CD14-positive monocyte (primary cell): ENCODE data around the gene PTPRN2. TPM values are rescaled to one million over a fixed set of nuclear protein-coding genes. Genes with fewer than 3 reads are reported as not detected.

Experiments
- DNase-seq, 3 donors: peaks; one replicate each; pipeline ENCODE4 v3.0.0-alpha.2; 2011 to 2022
- H2AFZ ChIP-seq: 2 replicates; pipeline ENCODE4 v1.6.0; 2012; ENCODE audit warnings: mild to moderate bottlenecking, low read depth, low read length, inconsistent platforms; ENCODE audit not compliant: insufficient read depth, poor library complexity, severe bottlenecking
- H3K27ac ChIP-seq, 2 donors: 1 replicate in 1 of 2; 2 replicates in 1 of 2; pipeline ENCODE4 v1.5.1; 2012 to 2013; ENCODE audit warnings: low read length in 2 of 2, control low read depth in 1 of 2, inconsistent platforms in 1 of 2, low read depth in 1 of 2, mild to moderate bottlenecking in 1 of 2
- H3K27me3 ChIP-seq, 2 donors: one replicate each; pipeline versions ENCODE4 v1.6.0 to v1.6.1; 2011 to 2013; ENCODE audit warnings: low read length in 2 of 2; ENCODE audit not compliant: control insufficient read depth in 2 of 2, insufficient read depth in 2 of 2
- H3K36me3 ChIP-seq, 2 donors: replicated peaks in 1 of 2; 1 replicate in 1 of 2; 2 replicates in 1 of 2; pipeline versions ENCODE4 v1.5.1 to v1.6.1; 2012 to 2013; ENCODE audit warnings: low read length in 2 of 2, control low read depth in 1 of 2, inconsistent platforms in 1 of 2, mild to moderate bottlenecking in 1 of 2; ENCODE audit not compliant: insufficient read depth in 2 of 2, control insufficient read depth in 1 of 2
- H3K4me1 ChIP-seq, 2 donors: 1 replicate in 1 of 2; 2 replicates in 1 of 2; pipeline versions ENCODE4 v1.5.1 to v1.6.1; 2012 to 2013; ENCODE audit warnings: low read length in 2 of 2, control low read depth in 1 of 2, inconsistent platforms in 1 of 2, mild to moderate bottlenecking in 1 of 2, moderate library complexity in 1 of 2; ENCODE audit not compliant: insufficient read depth in 2 of 2, control insufficient read depth in 1 of 2
- H3K4me2 ChIP-seq: replicated peaks from 2 replicates; pipeline ENCODE3; 2012; ENCODE audit warnings: low read length, moderate library complexity, mild to moderate bottlenecking; ENCODE audit not compliant: poor library complexity, severe bottlenecking; ENCODE audit errors: extremely low read depth
- H3K4me3 ChIP-seq, 3 experiments: fragments of 200-600 bp in 1 of 3; sonication (generic) in 1 of 3; replicated peaks in 1 of 3; 1 replicate in 2 of 3; 2 replicates in 1 of 3; pipeline ENCODE4 v1.5.1; 2011 to 2013; ENCODE audit warnings: low read length in 3 of 3, mild to moderate bottlenecking in 3 of 3, control low read depth in 2 of 3, low read depth in 2 of 3, inconsistent platforms in 1 of 3, moderate library complexity in 1 of 3
- H3K79me2 ChIP-seq: 2 replicates; pipeline ENCODE4 v1.6.0; 2012; ENCODE audit warnings: mild to moderate bottlenecking, control low read depth, inconsistent platforms, low read length, moderate library complexity; ENCODE audit not compliant: insufficient read depth
- H3K9ac ChIP-seq: 2 replicates; pipeline ENCODE4 v1.6.0; 2017; ENCODE audit warnings: low read length, mild to moderate bottlenecking; ENCODE audit not compliant: insufficient read depth, poor library complexity, severe bottlenecking
- H3K9me3 ChIP-seq, 2 donors: replicated peaks in 1 of 2; 1 replicate in 1 of 2; 2 replicates in 1 of 2; pipeline versions ENCODE4 v1.5.1 to v1.6.1; 2012 to 2013; ENCODE audit warnings: low read length in 2 of 2, control low read depth in 1 of 2; ENCODE audit not compliant: control insufficient read depth in 1 of 2, insufficient read depth in 1 of 2
- H4K20me1 ChIP-seq: 2 replicates; pipeline ENCODE4 v1.6.0; 2012; ENCODE audit warnings: mild to moderate bottlenecking, low read length, control low read depth, moderate library complexity; ENCODE audit not compliant: insufficient read depth
- H3K27ac Mint-ChIP-seq, 7 donors: one replicate each; pipeline ENCODE4 v1.8.0; 2020; ENCODE audit warnings: mild to moderate bottlenecking in 7 of 7, mixed read lengths in 7 of 7, moderate library complexity in 6 of 7, inconsistent platforms in 2 of 7
- H3K27me3 Mint-ChIP-seq, 3 donors: one replicate each; pipeline ENCODE4 v1.8.0; 2021 to 2022; ENCODE audit warnings: low read depth in 3 of 3, mild to moderate bottlenecking in 3 of 3, mixed read lengths in 3 of 3, moderate library complexity in 3 of 3, inconsistent platforms in 1 of 3
- H3K36me3 Mint-ChIP-seq, 2 donors: one replicate each; pipeline ENCODE4 v1.8.0; 2020; ENCODE audit warnings: mixed read lengths in 2 of 2, inconsistent platforms in 1 of 2, mild to moderate bottlenecking in 1 of 2
- H3K4me1 Mint-ChIP-seq: one replicate; pipeline ENCODE4 v1.8.0; 2020; ENCODE audit warnings: mild to moderate bottlenecking, mixed read lengths
- H3K4me3 Mint-ChIP-seq, 2 donors: one replicate each; pipeline ENCODE4 v1.8.0; 2020; ENCODE audit warnings: mild to moderate bottlenecking in 2 of 2, mixed read lengths in 2 of 2, moderate library complexity in 1 of 2
- H3K9me3 Mint-ChIP-seq, 7 donors: one replicate each; pipeline ENCODE4 v1.8.0; 2020 to 2022; ENCODE audit warnings: mixed read lengths in 7 of 7, mild to moderate bottlenecking in 6 of 7, moderate library complexity in 6 of 7, inconsistent platforms in 2 of 7
- CTCF ChIP-seq: fragments of 200-600 bp; IDR thresholded peaks from one replicate; pipeline ENCODE4 v1.8.0; 2022; ENCODE audit warnings: antibody characterized with exemption, mild to moderate bottlenecking
- WGBS: methylation state at CpG from one replicate; pipeline ENCODE4 v1.1.5; 2013; ENCODE audit warnings: missing lambda C conversion rate; ENCODE audit not compliant: insufficient coverage; 5-methylcytosine and 5-hydroxymethylcytosine counted together
- intact Hi-C, 2 donors: fragments of 100-400 bp; cut with micrococcal nuclease; formaldehyde crosslinking; loops; one replicate each; pipeline versions ENCODE4 v1.15.0 to v1.15.1; 2023
- polyA plus RNA-seq, 3 donors: library from polyadenylated mRNA; depleted of rRNA in 1 of 3; unstranded in 2 of 3; stranded (reverse) in 1 of 3; fragments of 300-500 nt in 2 of 3; fragments of >200 nt in 1 of 3; fragmentation: Illumina TruSeq in 2 of 3; gene quantifications; 1 replicate in 2 of 3; 2 replicates in 1 of 3; pipeline ENCODE4 v1.2.3, GENCODE V29; 2012 to 2021

Gene PTPRN2
- polyA plus RNA-seq, 3 donors = 0.25 to 1.4 (median 0.97) TPM

- Histone ChIP-seq H2AFZ (no peak overlapping the region), H3K4me1 (no peaks in the 10 kb centered on the region), H3K4me2 (no peak overlapping the region), H3K27me3 (no peaks in the 10 kb centered on the region), H3K4me3 (no peak overlapping the region), H3K79me2 (no peaks in the 10 kb centered on the region), H4K20me1 (no peaks in the 10 kb centered on the region), H3K27ac (no peak overlapping the region), H3K9ac (no peak overlapping the region), H3K9me3 (no peaks in the 10 kb centered on the region), H3K36me3 (no peaks in the 10 kb centered on the region)
- Mint-ChIP-seq H3K27ac (no peak overlapping the region), H3K4me1 (no peaks in the 10 kb centered on the region), H3K27me3 (peaks cover 2 to 3% (median 2%) of the 10 kb centered on the region in 3 donors), H3K36me3 (no peaks in the 10 kb centered on the region), H3K9me3 (peaks cover 0 to 6% (median 2%) of the 10 kb centered on the region in 7 donors), H3K4me3 (no peak overlapping the region)
- no CpG with 5 or more reads among the region's 6 CpGs for WGBS
- DNase-seq = no peak
- intact Hi-C loops = no loop called here
- TF ChIP-seq CTCF = no peak
Observed at GRCh38 chr7:158374586-158374985, 213.0 kb downstream of the PTPRN2 start.

- Histone ChIP-seq H3K79me2 (no peaks in the 10 kb centered on the region), H3K27me3 (no peaks in the 10 kb centered on the region), H3K36me3 (no peaks in the 10 kb centered on the region), H3K9me3 (no peaks in the 10 kb centered on the region), H3K9ac (no peak overlapping the region), H3K27ac (no peak overlapping the region), H2AFZ (no peak overlapping the region), H3K4me1 (no peaks in the 10 kb centered on the region), H3K4me3 (no peak overlapping the region), H4K20me1 (no peaks in the 10 kb centered on the region), H3K4me2 (no peak overlapping the region)
- intact Hi-C loops = no loop called here
- peaks cover 0 to 2% (median 0%) of the 10 kb centered on the region in 7 donors for H3K9me3 Mint-ChIP-seq
- peaks cover 2 to 3% (median 2%) of the 10 kb centered on the region in 3 donors for H3K27me3 Mint-ChIP-seq
- 0% methylated on average over 1 of the region's 5 CpGs for WGBS
- DNase-seq = no peak
- H3K36me3 Mint-ChIP-seq = no peaks in the 10 kb centered on the region
- no peak overlapping the region for H3K4me3 Mint-ChIP-seq
- H3K4me1 Mint-ChIP-seq = no peaks in the 10 kb centered on the region
- TF ChIP-seq CTCF = no peak
- no peak overlapping the region for H3K27ac Mint-ChIP-seq
Observed at GRCh38 chr7:158374146-158374545, 213.5 kb downstream of the PTPRN2 start.
